Muscle layer of colon (tissue), 2 donors: ENCODE data around the gene TM6SF1.
A peak's percentile ranks its signal among the peaks of the same experiment; 100 is the strongest.
"Not testable (repeated sequence)": the region's sequence is repeated elsewhere in the genome, so short reads cannot be mapped to it uniquely, and the experiment has no call there.

ENCODE experiments used
- H3K27ac ChIP-seq: one replicate; pipeline ENCODE4 v1.7.0; 2013; ENCODE audit warnings: low read depth, mild to moderate bottlenecking, low read length, moderate library complexity
- H3K27me3 ChIP-seq, 2 donors: one replicate each; pipeline ENCODE4 v1.7.0; 2013; ENCODE audit warnings: low read length in 2 of 2, mild to moderate bottlenecking in 2 of 2; ENCODE audit not compliant: insufficient read depth in 2 of 2, control insufficient read depth in 1 of 2
- H3K36me3 ChIP-seq: one replicate; pipeline ENCODE4 v1.7.0; 2013; ENCODE audit warnings: mild to moderate bottlenecking, low read length; ENCODE audit not compliant: insufficient read depth
- H3K4me1 ChIP-seq: one replicate; pipeline ENCODE4 v1.7.0; 2013; ENCODE audit warnings: mild to moderate bottlenecking, low read length; ENCODE audit not compliant: insufficient read depth
- H3K4me3 ChIP-seq, 2 donors: one replicate each; pipeline ENCODE4 v1.7.0; 2013; ENCODE audit warnings: low read length in 2 of 2, low read depth in 1 of 2, mild to moderate bottlenecking in 1 of 2, moderate library complexity in 1 of 2
- H3K9ac ChIP-seq: one replicate; pipeline ENCODE4 v1.7.0; 2013; ENCODE audit warnings: low read length
- H3K9me3 ChIP-seq: one replicate; pipeline ENCODE4 v1.7.0; 2013; ENCODE audit warnings: mild to moderate bottlenecking, low read length
- donor health status: abdominal sarcoma.
- donor health status: Adenocarcinoma of cecum.

Gene TM6SF1

GRCh38 chr15:83091965-83092308 is 15.5 kb upstream of the TM6SF1 start:
- not testable (repeated sequence) for H3K4me1 ChIP-seq, H3K27me3 ChIP-seq, H3K9me3 ChIP-seq, H3K9ac ChIP-seq, H3K36me3 ChIP-seq, H3K27ac ChIP-seq, H3K4me3 ChIP-seq

GRCh38 chr15:83092309-83092976 is 15.0 kb upstream of the TM6SF1 start:
- Histone ChIP-seq H3K27me3 (no peaks in the 10 kb centered on the region), H3K4me1 (no peaks in the 10 kb centered on the region), H3K36me3 (no peaks in the 10 kb centered on the region), H3K27ac (no peak overlapping the region), H3K4me3 (no peak overlapping the region), H3K9me3 (no peaks in the 10 kb centered on the region), H3K9ac (no peak overlapping the region)

GRCh38 chr15:83094583-83094982 is 12.9 kb upstream of the TM6SF1 start:
- H3K4me3 ChIP-seq, result no peak overlapping the region
- no peaks in the 10 kb centered on the region for H3K9me3 ChIP-seq
- H3K36me3 ChIP-seq, result no peaks in the 10 kb centered on the region
- H3K27me3 ChIP-seq, result no peaks in the 10 kb centered on the region
- no peak overlapping the region for H3K9ac ChIP-seq
- H3K27ac ChIP-seq, result no peak overlapping the region
- no peaks in the 10 kb centered on the region for H3K4me1 ChIP-seq

GRCh38 chr15:83098079-83098478 is 9.4 kb upstream of the TM6SF1 start:
- Histone ChIP-seq H3K4me1 (no peaks in the 10 kb centered on the region), H3K36me3 (no peaks in the 10 kb centered on the region), H3K27ac (no peak overlapping the region), H3K4me3 (no peak overlapping the region), H3K9me3 (no peaks in the 10 kb centered on the region), H3K27me3 (no peaks in the 10 kb centered on the region), H3K9ac (no peak overlapping the region)

- no peak overlapping the region for H3K27ac ChIP-seq
- H3K4me1 ChIP-seq, result no peaks in the 10 kb centered on the region
- no peaks in the 10 kb centered on the region for H3K9me3 ChIP-seq
- no peaks in the 10 kb centered on the region for H3K36me3 ChIP-seq
- H3K9ac ChIP-seq, result no peak overlapping the region
- no peak overlapping the region for H3K4me3 ChIP-seq
- no peaks in the 10 kb centered on the region for H3K27me3 ChIP-seq
These were observed 8.2 kb upstream of the TM6SF1 start for GRCh38 chr15:83099290-83099689.

- Histone ChIP-seq H3K36me3 (no peaks in the 10 kb centered on the region), H3K27me3 (no peaks in the 10 kb centered on the region), H3K27ac (no peak overlapping the region), H3K9me3 (no peaks in the 10 kb centered on the region), H3K4me1 (no peaks in the 10 kb centered on the region), H3K9ac (no peak overlapping the region), H3K4me3 (no peak overlapping the region)
These were observed 7.3 kb upstream of the TM6SF1 start for GRCh38 chr15:83100097-83100646.

- Histone ChIP-seq H3K4me3 (no peak overlapping the region), H3K36me3 (no peaks in the 10 kb centered on the region), H3K27me3 (peaks cover 7% of the 10 kb centered on the region in 2 donors), H3K4me1 (no peaks in the 10 kb centered on the region), H3K9me3 (no peaks in the 10 kb centered on the region), H3K9ac (no peak overlapping the region), H3K27ac (no peak overlapping the region)
These were observed 5.1 kb upstream of the TM6SF1 start for GRCh38 chr15:83102346-83102745.

- Histone ChIP-seq H3K9me3 (no peaks in the 10 kb centered on the region), H3K4me3 (no peak overlapping the region), H3K9ac (no peak overlapping the region), H3K4me1 (no peaks in the 10 kb centered on the region), H3K36me3 (no peaks in the 10 kb centered on the region), H3K27me3 (peaks cover 13 to 24% of the 10 kb centered on the region in 2 donors), H3K27ac (no peak overlapping the region)
These were observed 3.3 kb upstream of the TM6SF1 start for GRCh38 chr15:83104141-83104540.

GRCh38 chr15:83105440-83105839 is 2.0 kb upstream of the TM6SF1 start:
- Histone ChIP-seq H3K36me3 (no peaks in the 10 kb centered on the region), H3K9ac (no peak overlapping the region), H3K4me3 (no peak overlapping the region), H3K27ac (no peak overlapping the region), H3K27me3 (peaks cover 13 to 32% of the 10 kb centered on the region in 2 donors), H3K9me3 (no peaks in the 10 kb centered on the region), H3K4me1 (no peaks in the 10 kb centered on the region)

GRCh38 chr15:83107841-83108181 is 366 bp downstream of the TM6SF1 start:
- no peaks in the 10 kb centered on the region for H3K9me3 ChIP-seq
- H3K4me3 ChIP-seq, result peak overlapping the region; percentile 32 to 41
- no peak overlapping the region for H3K9ac ChIP-seq
- H3K27ac ChIP-seq, result no peak overlapping the region
- H3K4me1 ChIP-seq, result no peaks in the 10 kb centered on the region
- no peaks in the 10 kb centered on the region for H3K36me3 ChIP-seq
- peaks cover 13 to 32% of the 10 kb centered on the region in 2 donors for H3K27me3 ChIP-seq

- Histone ChIP-seq H3K9me3 (no peaks in the 10 kb centered on the region), H3K4me1 (no peaks in the 10 kb centered on the region), H3K27ac (no peak overlapping the region), H3K4me3 (peak overlapping the region in 1 of 2 donors; percentile 32), H3K36me3 (no peaks in the 10 kb centered on the region), H3K9ac (no peak overlapping the region), H3K27me3 (peaks cover 13 to 32% of the 10 kb centered on the region in 2 donors)
These were observed 1.1 kb downstream of the TM6SF1 start for GRCh38 chr15:83108266-83109219.
